Adipose tissue (tissue), 3 donors: ENCODE results near the gene NELFA. TPM values are rescaled to one million over a fixed set of nuclear protein-coding genes. Genes with fewer than 3 reads are reported as not detected.

Experiments
- H3K27ac ChIP-seq: one replicate; pipeline ENCODE4 v1.5.1; 2013; ENCODE audit warnings: low read depth, low read length
- WGBS, 3 donors: extraction: QIAGEN DNeasy Blood & Tissue Kit; methylation state at CpG; one replicate each; pipeline ENCODE4 v1.1.7; 2013; 5-methylcytosine and 5-hydroxymethylcytosine counted together
- polyA plus RNA-seq, 3 donors: library from polyadenylated mRNA; stranded (reverse); fragments of 200-250 nt; gene quantifications; one replicate each; pipeline ENCODE4 v1.2.3, GENCODE V29; 2013
- donor health status: healthy with polysubstance abuse.
- donor health status: Bipolar disorder and iron deficiency.
- donor health status: healthy.

Gene NELFA
- polyA plus RNA-seq, 3 donors: 13.5 to 20.5 (median 16.9) TPM

DNA sequence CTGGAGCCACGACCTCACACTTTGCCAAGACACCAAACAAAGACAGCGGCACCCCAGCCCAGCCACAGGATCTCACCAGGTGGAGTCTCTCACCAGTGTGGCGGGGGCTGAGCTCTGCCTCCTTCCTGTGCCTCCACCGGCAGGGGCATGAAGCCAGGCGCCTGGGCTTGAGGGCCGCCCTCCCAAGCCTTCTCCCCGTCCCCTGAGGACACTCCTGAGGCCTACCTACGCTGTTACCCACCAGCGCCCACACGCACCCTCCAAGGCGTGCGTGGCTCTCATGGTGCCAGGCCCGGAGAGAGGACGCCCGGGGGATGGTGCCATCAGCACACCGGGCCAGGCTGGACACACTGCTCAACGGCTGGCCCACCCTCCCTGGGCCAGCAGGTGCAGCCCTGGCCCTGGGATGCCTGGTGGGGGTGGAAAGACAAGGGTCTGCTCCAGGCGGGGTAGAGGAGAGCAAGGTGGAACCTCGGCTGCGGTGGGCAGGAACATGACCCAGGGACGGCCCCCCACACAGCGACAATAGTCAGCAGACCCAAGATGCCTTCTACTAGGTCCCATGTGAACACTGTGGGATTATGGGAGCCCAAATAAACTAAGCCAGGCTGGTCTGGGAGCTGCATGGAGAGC, 22.1 kb downstream of the NELFA start:
- no peak overlapping the region for H3K27ac ChIP-seq
- WGBS, 3 donors: 88 to 90% (median 89%) methylated on average over 22 of the region's 22 CpGs

DNA sequence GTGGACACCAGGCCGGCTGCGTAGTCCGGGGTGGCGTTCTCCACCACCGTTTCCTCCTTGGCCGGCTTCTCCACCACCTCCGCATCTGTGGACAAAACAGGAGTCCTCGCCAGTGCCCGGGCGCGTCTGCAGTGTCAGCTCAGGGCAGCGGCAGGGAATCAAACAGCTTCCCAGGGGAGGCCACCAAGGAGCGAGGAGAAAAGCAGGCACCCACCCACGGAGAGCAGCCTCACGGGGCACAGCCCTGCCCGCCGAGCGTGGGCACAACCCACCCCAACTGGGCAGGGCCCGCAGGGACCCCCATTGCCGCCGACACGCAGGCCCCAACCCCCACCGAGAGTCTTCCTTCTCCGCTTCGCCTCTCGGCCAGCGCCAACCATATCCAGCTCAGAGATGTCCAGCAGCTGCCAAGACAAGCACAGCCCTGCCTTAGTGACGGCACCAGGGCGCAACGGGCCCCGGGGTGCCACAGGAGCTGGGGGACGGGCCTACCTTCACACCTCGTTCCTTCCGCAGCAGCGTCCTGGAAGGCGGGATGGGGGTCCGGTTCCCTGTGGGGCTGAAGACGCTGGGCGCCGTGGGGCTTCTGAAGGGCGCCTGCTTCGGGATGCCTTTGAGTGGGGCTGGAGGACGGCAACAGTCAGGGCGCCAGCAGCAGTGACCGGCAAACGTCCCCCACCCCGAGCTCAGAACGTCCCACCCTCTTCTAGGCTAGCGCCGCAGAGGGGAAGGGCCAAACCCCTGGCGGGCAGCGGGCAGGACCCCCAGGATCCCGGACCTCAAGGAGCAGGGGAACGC, 22.8 kb downstream of the NELFA start:
- H3K27ac ChIP-seq: no peak overlapping the region
- WGBS, 3 donors: 92 to 94% (median 93%) methylated on average over 52 to 54 of the region's 54 CpGs

DNA sequence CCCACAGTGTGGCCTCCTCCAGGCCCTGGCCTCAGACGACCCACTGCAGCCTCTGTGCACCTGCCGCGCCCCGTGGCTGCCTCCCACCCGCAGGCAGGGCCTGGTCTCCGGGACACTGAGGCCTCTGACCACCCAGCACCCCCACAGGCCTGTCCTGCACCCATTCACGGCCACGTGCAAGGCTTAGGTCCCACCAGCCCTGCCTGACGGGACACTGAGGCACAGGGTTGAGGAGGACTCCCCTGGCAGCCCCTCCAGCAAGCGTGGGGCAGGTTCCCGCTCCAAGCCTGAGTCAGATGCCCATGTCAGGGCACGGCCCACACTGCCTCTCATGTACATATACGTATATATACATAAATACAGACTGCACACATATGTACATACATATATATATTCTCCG, 23.5 kb downstream of the NELFA start:
- WGBS, 3 donors: 92 to 94% (median 93%) methylated on average over 14 of the region's 14 CpGs
- H3K27ac ChIP-seq: no peak overlapping the region

DNA sequence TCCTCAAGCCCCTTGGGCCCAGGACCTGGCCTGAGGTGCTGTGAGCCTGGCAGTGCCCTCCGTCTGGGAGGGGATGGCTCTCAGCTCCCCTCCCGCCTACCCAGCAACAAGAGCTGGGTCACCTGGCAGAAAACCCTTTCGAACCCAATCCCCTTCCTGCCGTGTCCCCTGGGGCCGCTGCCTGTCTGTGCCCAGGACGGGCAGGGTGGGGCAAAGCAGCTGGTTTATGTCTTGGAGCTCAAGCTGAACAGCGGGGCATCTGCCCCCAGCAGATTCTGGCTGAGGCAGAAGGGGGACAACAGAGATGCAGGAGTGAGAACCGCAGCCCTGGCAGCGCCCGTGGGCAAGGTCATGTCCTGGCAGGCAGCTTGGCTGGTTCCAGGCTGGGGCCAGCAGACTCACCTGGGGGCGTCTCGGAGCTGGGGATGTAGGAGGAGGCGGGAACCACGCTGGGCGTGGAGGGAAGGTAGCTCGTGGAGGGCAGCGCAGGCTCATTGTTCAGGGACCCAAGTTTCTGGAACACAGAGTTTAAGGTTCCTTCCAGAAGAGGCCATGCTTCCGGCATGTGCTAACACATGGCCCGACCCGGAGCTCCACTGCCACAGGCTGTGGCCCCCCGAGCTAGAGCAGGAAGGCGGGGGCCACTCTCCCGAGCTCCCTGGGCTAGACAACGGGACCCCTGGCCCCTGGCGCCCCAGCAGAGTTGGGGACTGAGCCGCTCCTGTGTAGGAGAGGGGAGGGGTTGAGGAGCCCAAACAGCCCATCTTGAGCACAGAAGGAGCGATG, 24.2 kb downstream of the NELFA start:
- H3K27ac ChIP-seq: no peak overlapping the region
- WGBS, 3 donors: 76 to 87% (median 87%) methylated on average over 25 to 27 of the region's 27 CpGs

DNA sequence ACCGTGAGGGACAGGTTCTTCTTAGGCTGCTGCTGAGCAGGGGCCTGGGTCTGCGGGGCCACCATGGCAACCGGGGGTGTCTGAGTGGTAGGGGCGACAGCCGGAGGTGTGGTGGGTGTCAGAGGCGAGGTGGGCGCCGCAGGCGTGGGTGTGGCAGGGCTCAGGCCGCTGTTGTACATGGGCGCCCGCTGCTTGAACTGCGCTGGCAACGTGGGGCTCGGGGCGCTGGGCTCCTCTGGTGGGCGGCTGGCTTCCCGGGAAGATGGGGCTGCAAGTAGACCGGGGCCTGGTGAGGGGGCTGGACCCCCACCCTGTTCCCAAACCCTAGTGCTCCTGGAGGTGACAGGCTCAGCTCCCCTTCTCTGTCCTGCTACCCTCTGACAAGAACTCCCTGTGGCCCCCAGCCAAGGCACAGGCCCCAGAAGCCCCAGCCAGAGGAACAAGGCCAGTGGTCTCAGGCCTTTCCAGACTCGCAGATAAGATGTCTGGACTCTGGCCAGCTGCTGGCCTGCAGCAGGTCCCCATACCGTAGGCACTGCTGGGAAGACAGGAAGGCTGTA, 24.8 kb downstream of the NELFA start:
- 84 to 91% (median 88%) methylated on average over 16 to 21 of the region's 21 CpGs for WGBS, 3 donors
- H3K27ac ChIP-seq: no peak overlapping the region

DNA sequence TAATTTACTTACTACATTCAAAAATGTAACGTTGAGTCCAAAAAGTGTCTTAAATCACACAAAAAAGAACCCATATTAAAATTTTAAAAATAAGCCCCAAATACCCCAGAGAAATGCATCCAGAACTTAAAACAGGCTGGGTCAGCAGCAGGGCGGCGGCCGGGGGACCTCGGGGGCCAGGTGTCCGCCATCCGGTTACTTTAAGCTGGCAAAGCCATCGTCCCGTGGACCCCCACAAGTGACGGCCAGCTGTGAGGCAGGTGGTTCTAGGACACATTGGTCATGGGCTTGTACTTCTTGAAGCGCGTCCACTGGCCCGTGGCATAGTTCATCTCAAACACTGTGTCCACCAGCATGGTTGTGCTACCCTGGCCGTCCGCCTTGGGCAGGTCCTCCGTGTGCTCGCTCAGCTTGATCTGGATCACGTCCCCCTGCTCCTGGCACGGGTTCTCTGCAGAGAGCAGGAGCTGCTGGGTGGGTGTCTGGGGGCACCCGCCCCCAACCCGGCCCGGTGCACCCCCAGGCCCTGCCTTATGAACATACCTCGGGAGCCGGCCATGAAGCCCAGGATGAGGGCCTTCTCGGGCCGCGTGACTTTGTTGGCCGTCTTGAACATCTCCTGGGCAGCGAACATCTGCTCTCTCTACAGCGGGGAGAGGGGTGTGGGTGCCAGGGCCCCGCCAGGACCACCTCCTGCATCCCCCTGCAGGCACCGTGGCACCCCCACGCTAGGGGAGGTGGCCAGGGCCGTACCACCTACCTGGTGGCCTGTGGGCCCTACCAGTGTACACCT, 25.5 kb downstream of the NELFA start:
- WGBS, 3 donors: 92 to 95% (median 93%) methylated on average over 34 of the region's 34 CpGs
- H3K27ac ChIP-seq: no peak overlapping the region

DNA sequence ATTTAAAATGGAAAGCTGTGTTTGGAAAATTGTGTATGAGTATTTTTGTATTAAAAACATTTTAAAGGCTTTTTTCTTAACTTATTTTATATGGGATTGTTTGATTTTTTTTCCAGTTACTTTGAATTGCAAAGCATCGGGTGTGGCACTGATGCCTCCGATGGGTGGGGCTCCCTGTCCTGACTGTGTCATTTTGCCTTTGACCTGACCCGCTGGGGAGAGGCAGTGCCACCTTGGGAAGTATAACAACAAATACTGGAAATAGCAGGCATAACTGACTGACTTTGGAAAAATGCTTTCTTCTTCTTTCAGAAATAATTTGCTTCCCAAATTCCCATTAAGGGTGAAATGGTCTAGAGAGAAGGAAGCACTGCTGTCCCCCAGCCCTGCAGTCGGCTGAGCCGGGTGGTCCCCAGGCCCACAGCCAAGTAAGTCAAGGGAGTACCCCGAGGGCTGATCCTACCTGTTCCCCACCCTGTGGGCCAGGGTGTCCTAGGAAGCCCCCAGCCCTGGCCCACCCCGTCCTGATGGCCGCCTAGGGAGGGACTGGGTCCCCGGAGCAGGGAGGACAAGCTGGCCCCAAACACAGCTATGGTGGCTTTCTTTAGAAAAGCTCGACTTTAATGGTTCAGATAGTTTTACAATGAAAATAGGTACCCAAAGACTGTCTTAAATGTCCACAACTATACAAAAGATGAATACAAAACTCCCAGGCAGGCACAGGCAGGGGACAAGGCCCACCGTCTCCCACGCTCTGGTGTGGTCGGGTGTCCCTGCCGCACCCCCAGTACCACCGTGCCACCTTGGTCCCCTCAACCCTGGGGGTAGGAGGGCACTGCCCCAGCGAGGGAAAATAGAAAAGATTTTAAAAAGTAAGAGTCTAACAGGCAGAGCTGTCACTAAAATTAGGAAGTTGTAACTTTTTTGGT, 26.4 kb downstream of the NELFA start:
- 88 to 91% (median 89%) methylated on average over 16 of the region's 16 CpGs for WGBS, 3 donors
- H3K27ac ChIP-seq: no peak overlapping the region

DNA sequence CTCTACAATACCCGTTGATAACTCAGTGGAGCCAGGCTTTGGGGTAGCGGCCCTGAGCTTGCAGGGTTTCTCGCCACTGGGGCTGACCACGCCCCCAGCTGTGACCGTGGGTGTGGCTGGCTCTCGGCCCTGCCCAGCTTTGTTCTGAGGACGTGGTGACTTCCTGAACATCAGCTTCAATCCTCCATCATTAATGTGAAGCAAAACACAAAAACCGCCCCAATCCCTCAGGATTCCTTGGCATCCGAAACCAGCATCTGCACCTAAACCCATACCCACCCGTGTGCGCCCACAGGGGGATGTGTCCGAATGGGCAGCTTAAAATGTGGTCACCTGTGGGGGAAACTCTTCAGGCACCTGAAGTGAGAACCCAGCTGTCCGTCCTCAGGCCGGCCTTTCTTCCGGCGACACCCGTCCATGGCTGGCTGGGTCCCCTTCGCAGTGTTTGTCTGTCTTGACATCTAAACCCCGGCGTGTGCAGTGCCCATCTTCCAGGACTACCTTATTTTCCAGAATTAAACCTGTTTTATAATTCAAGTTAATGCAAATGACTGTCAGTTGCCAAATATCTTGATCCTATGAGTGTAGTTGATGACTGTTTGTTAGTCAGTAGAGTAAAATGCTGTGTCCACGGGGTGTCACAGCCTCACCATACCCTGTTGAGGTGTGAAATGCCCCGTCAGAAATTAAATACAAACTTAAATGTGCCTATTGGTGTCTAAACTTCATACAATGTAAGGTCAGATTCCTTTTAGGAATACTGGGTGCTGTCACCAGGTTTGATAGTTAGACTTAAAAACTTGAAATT, 27.3 kb downstream of the NELFA start:
- WGBS, 3 donors: 84 to 85% (median 85%) methylated on average over 22 of the region's 22 CpGs

DNA sequence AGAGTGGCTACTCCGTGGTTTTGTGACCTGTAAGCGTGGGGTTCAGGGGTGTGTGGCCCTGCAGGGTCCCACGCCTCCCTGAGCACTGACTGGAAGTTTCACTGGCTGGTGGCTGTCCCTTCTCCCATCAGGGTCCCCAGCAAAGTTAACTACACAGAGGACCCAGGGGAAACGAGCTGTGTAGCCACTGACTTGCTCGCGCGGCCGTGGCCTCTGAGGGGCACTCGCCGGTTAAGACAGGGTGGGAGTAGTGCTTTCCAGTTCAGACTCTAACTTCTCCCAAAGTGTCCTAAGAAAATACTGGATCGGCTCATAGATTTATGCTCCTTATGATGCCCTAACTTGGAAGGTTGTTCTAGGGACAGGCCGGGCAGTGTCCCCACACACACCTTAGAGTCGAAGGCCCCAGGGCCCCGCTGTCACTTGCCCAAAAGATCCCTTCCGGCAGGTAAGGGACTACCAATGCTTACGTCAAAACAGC, 28.2 kb downstream of the NELFA start:
- no peak overlapping the region for H3K27ac ChIP-seq
- 94 to 96% (median 95%) methylated on average over 16 of the region's 16 CpGs for WGBS, 3 donors

More for the DNA sequence above, 27.3 kb downstream of the NELFA start:
- no peak overlapping the region for H3K27ac ChIP-seq

DNA sequence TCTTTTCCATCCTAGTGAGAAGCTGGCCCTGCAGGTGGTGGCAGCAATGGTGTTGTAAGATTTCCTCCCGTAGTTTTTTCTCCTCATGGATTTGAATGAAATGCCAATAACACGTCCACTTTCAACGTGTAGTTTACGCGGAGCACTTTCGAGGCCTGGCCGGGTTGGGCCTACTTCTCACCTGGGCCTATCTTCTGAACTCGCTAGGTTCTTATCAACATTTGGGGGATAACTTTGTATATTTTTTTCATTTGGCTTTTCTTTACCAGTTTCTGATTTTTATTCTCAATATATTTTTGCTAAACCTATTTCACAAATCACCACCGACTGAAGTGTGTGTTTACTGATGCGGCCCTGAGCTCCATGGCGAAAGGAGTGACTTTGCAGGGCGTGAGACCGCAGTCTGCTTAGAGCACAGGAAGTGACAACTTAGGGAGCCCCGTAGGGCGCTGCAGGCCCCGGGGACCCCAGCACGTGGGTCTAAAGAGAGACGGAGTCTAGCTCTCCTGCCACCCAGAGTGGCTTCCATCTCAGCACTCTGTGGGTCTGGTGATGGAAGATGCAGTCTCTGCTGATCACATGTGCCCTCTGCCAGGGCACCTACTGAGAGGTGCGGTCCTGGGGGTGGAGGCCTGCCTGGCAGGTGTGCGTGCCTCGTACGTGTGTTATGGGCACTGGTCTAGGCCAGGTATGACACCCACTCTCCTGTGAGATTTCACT, 29.1 kb downstream of the NELFA start:
- WGBS, 3 donors: 85 to 88% (median 86%) methylated on average over 22 of the region's 22 CpGs
- no peak overlapping the region for H3K27ac ChIP-seq

DNA sequence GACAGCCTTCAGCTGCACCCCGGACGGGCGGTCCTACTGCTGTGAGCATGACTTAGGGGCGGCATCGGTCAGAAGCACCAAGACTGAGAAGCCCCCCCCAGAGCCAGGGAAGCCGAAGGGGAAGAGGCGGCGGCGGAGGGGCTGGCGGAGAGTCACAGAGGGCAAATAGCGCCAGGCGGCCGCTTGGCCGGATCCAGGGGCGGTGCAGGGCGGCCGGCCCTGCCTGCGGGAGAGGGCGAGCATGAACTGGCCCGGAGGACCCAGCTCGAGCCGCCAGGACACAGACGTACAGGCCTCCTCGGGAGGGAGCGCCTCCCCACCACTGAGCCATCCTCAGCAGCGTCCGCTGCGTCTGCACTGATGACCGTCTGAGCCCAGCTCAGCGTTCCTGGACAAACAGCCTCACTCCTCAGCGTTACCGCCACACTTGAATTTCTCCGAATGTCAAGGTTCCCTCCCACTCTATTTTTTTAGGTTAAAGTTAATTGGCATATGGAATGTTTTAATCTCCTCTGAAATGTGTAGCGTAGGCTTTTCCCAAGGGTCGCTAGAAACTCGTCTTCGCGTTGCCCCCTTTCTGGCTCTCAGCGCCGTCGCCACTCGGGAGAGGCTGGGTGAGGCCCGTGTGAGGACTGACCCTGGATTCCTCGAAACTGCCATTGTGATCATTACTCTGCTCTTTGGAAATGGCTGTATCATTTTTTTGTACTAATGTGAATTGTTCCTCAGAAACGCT, 29.9 kb downstream of the NELFA start:
- H3K27ac ChIP-seq: no peak overlapping the region
- 92 to 94% (median 93%) methylated on average over 42 to 45 of the region's 45 CpGs for WGBS, 3 donors

DNA sequence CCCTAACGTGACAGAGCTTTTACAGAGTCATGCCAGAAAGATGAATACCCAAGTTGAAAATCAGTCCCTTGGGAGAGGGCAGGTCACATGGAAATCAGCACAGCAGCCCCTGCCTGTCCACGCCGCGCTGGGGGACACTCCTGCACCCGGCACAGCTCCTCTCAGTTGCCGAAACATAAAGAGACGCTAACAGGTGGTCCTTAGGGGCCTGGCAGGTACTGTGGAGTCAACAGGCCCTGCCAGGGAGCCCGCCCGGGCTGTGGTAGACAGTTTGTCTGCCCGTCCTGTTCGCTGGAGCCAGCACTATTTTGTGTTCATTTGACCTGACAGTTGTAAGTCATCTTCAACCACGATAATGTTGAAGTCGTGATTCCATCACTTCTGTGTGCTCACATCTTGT, 30.5 kb downstream of the NELFA start:
- no peak overlapping the region for H3K27ac ChIP-seq
- WGBS, 3 donors: 93 to 95% (median 95%) methylated on average over 13 of the region's 13 CpGs

DNA sequence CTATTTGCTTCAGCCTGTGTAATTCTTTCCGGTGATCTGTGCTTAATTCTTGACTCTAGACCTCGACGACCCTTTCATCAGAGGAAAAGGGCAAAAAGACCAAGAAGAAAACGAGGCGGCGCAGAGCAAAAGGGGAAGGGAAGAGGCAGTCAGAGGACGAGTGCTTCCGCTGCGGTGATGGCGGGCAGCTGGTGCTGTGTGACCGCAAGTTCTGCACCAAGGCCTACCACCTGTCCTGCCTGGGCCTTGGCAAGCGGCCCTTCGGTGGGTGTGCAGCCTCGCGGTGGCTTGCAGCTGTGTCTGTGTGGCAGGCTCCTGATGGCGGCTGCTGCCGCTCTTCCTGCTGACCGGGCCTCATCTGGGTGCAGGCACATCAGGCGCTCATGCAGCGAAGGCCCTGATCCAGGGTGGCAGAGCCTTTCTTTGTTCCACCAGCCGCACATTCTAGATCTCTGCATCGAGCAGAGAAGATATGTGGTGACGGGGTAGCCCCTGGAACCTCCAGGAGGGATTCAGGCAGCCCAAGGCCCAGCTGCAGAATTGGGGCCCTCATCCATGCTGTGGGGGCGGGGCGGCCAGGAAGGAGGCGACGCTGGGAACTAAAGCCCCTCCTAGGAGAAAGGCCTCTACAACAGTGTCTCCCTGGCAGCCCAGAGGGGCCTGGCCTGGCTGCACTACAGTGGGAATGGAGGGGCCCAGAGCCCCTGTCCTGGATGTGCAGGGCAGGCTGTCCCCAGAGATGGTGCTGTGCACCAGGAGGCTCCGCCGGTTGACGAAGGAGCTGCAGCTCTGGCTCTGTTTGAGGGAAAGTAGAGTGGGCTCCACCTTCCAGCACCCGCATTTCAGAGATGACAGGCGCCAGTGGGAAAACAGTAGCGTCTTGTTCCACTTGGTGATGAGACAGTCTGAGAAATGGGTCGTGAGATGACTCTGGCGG, 32.1 kb downstream of the NELFA start:
- WGBS, 3 donors: 95 to 97% (median 96%) methylated on average over 35 of the region's 35 CpGs
- H3K27ac ChIP-seq: no peak overlapping the region

DNA sequence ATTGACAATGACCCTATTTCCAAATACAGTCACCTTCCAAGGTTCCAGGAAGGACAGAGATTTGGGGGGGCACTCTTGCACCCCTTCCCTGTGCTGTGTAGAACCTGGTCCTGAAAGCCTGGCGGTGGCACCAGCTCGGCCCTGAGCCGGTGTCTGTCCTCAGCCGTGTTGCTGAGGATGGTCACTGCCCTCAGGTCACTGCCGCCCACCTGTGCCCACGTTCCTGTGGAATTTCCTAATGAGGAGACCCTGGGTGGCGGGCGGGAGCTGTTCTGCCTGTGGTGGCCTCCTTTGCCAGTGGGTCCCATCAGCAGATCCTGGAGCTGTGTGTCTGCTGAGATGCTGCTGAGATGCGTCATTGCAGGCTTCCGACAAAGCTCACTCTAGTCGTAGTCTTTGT, 32.9 kb downstream of the NELFA start:
- no peak overlapping the region for H3K27ac ChIP-seq

More for the DNA sequence above, 32.9 kb downstream of the NELFA start:
- 89 to 95% (median 91%) methylated on average over 11 of the region's 11 CpGs for WGBS, 3 donors
